GM21825 (cell line): ENCODE data around the gene NUP214.
"Not testable (repeated sequence)": the region's sequence is repeated elsewhere in the genome, so short reads cannot be mapped to it uniquely, and the experiment has no call there.

ENCODE experiments used
- ATAC-seq: cut with Tn5 transposase; IDR thresholded peaks from one replicate; pipeline ENCODE4 v1.9.1; 2021; ENCODE audit warnings: mild to moderate bottlenecking, moderate library complexity; ENCODE audit not compliant: unreplicated experiment

The NUP214 gene

GRCh38 chr9:131257266-131258025 is 132.1 kb downstream of the NUP214 start:
- ATAC-seq: no peak

GRCh38 chr9:131258186-131258585 is 132.8 kb downstream of the NUP214 start:
- ATAC-seq: no peak

GRCh38 chr9:131258698-131259431 is 133.5 kb downstream of the NUP214 start:
- no peak for ATAC-seq

GRCh38 chr9:131259432-131259898 is 134.1 kb downstream of the NUP214 start:
- ATAC-seq: no peak

- ATAC-seq: no peak
Observed at GRCh38 chr9:131259916-131260597, 134.7 kb downstream of the NUP214 start.

- no peak for ATAC-seq
Observed at GRCh38 chr9:131260751-131261452, 135.5 kb downstream of the NUP214 start.

- ATAC-seq: no peak
Observed at GRCh38 chr9:131262327-131263032, 137.1 kb downstream of the NUP214 start.

GRCh38 chr9:131263033-131263343 is 137.6 kb downstream of the NUP214 start:
- ATAC-seq: not testable (repeated sequence)

GRCh38 chr9:131263701-131264100 is 138.3 kb downstream of the NUP214 start:
- ATAC-seq: no peak

GRCh38 chr9:131264231-131264630 is 138.8 kb downstream of the NUP214 start:
- no peak for ATAC-seq

- no peak for ATAC-seq
Observed at GRCh38 chr9:131266266-131267229, 141.2 kb downstream of the NUP214 start.

GRCh38 chr9:131270171-131271015 is 145.0 kb downstream of the NUP214 start:
- ATAC-seq: no peak

- not testable (repeated sequence) for ATAC-seq
Observed at GRCh38 chr9:131271016-131271273, 145.6 kb downstream of the NUP214 start.

- no peak for ATAC-seq
Observed at GRCh38 chr9:131271506-131271931, 146.1 kb downstream of the NUP214 start.

GRCh38 chr9:131272212-131272611 is 146.8 kb downstream of the NUP214 start:
- ATAC-seq: no peak

- ATAC-seq: no peak
Observed at GRCh38 chr9:131273146-131273855, 147.9 kb downstream of the NUP214 start.

- no peak for ATAC-seq
Observed at GRCh38 chr9:131273856-131274673, 148.7 kb downstream of the NUP214 start.
